HG03196 (cell line): ENCODE measurements around the gene XYLT1.

Source experiments
- ATAC-seq: cut with Tn5 transposase; IDR thresholded peaks from one replicate; pipeline ENCODE4 v1.9.1; 2021; ENCODE audit not compliant: unreplicated experiment

The XYLT1 gene

GRCh38 chr16:17375461-17376304 is 95.1 kb downstream of the XYLT1 start:
- ATAC-seq, result no peak

- ATAC-seq, result no peak
Observed at GRCh38 chr16:17374668-17375255, 96.0 kb downstream of the XYLT1 start.

- no peak for ATAC-seq
Observed at GRCh38 chr16:17373533-17373932, 97.2 kb downstream of the XYLT1 start.

GRCh38 chr16:17372386-17372785 is 98.4 kb downstream of the XYLT1 start:
- no peak for ATAC-seq

- ATAC-seq, result no peak
Observed at GRCh38 chr16:17371299-17371698, 99.5 kb downstream of the XYLT1 start.

GRCh38 chr16:17370731-17371285 is 100.0 kb downstream of the XYLT1 start:
- no peak for ATAC-seq

GRCh38 chr16:17370223-17370707 is 100.5 kb downstream of the XYLT1 start:
- ATAC-seq, result no peak

- no peak for ATAC-seq
Observed at GRCh38 chr16:17369421-17370222, 101.1 kb downstream of the XYLT1 start.

- no peak for ATAC-seq
Observed at GRCh38 chr16:17368951-17369350, 101.8 kb downstream of the XYLT1 start.

- ATAC-seq, result no peak
Observed at GRCh38 chr16:17368446-17368845, 102.3 kb downstream of the XYLT1 start.

- ATAC-seq, result no peak
Observed at GRCh38 chr16:17367923-17368322, 102.8 kb downstream of the XYLT1 start.

- no peak for ATAC-seq
Observed at GRCh38 chr16:17367036-17367435, 103.7 kb downstream of the XYLT1 start.

GRCh38 chr16:17366299-17366961 is 104.3 kb downstream of the XYLT1 start:
- no peak for ATAC-seq

GRCh38 chr16:17365591-17366298 is 105.0 kb downstream of the XYLT1 start:
- no peak for ATAC-seq

GRCh38 chr16:17365211-17365541 is 105.6 kb downstream of the XYLT1 start:
- no peak for ATAC-seq

- ATAC-seq, result no peak
Observed at GRCh38 chr16:17364319-17365210, 106.2 kb downstream of the XYLT1 start.

GRCh38 chr16:17362946-17363345 is 107.8 kb downstream of the XYLT1 start:
- no peak for ATAC-seq

- no peak for ATAC-seq
Observed at GRCh38 chr16:17362183-17362582, 108.6 kb downstream of the XYLT1 start.

- ATAC-seq, result no peak
Observed at GRCh38 chr16:17360693-17361122, 110.1 kb downstream of the XYLT1 start.
